ENCODE data around the gene CA6. TPM values are rescaled to one million over a fixed set of nuclear protein-coding genes. Genes with fewer than 3 reads are reported as not detected.

The CA6 gene
- total and polyA plus RNA-seq, 2 experiments from 2014 or later, result not detected

GRCh38 chr1:8969937-8970336 is 24.3 kb downstream of the CA6 start:
- Histone ChIP-seq H3K4me3 (no peak overlapping the region), H3K79me2 (ENCODE audit: insufficient read depth) (no peaks in the 10 kb centered on the region), H3K4me1 (ENCODE audit: insufficient read depth) (peaks cover 3% of the 10 kb centered on the region; the same call in 1 of the 2 replicates), H3K27me3 (replicated peaks; ENCODE audit: insufficient read depth) (no peaks in the 10 kb centered on the region), H3K4me2 (ENCODE audit: unreplicated experiment) (no peak overlapping the region), H3F3A (ENCODE audit: insufficient read depth) (no peaks in the 10 kb centered on the region), H3K36me3 (ENCODE audit: low read depth) (no peaks in the 10 kb centered on the region), H3K9ac (no peak overlapping the region), H2AFZ (no peak overlapping the region), H3K27ac (no peak overlapping the region), H3K9me2 (ENCODE audit: insufficient read depth) (no peaks in the 10 kb centered on the region), H4K20me1 (ENCODE audit: insufficient read depth) (no peaks in the 10 kb centered on the region), H3K9me3 (ENCODE audit: low read depth) (no peaks in the 10 kb centered on the region)
- no peak for TF ChIP-seq EZH2 (IDR thresholded peaks at IDR 0.05; ENCODE audit: insufficient read depth, poor library complexity, severe bottlenecking)
- no peak for TF ChIP-seq EZH2phosphoT487 (IDR thresholded peaks at IDR 0.05; ENCODE audit: insufficient read depth, low read depth)
- no peak for DNase-seq
- WGBS, 2 experiments (ENCODE audit: low coverage in 1 of 2, low lambda C conversion rate in 2 of 2, missing lambda C conversion rate in 2 of 2), result 82 to 84% methylated on average over 7 of the region's 7 CpGs
- in situ Hi-C loops (cut with MboI), result no loop called here

GRCh38 chr1:8970870-8971337 is 25.2 kb downstream of the CA6 start:
- no peak overlapping the region for H3K27ac ChIP-seq
- no peaks in the 10 kb centered on the region for H4K20me1 ChIP-seq (ENCODE audit: insufficient read depth)
- H3K79me2 ChIP-seq (ENCODE audit: insufficient read depth), result no peaks in the 10 kb centered on the region
- no peak for TF ChIP-seq EZH2phosphoT487 (IDR thresholded peaks at IDR 0.05; ENCODE audit: insufficient read depth, low read depth)
- no peak for TF ChIP-seq EZH2 (IDR thresholded peaks at IDR 0.05; ENCODE audit: insufficient read depth, poor library complexity, severe bottlenecking)
- no peaks in the 10 kb centered on the region for H3K36me3 ChIP-seq (ENCODE audit: low read depth)
- no peak overlapping the region for H3K4me3 ChIP-seq
- no peaks in the 10 kb centered on the region for H3K27me3 ChIP-seq (replicated peaks; ENCODE audit: insufficient read depth)
- H2AFZ ChIP-seq, result no peak overlapping the region
- no peaks in the 10 kb centered on the region for H3F3A ChIP-seq (ENCODE audit: insufficient read depth)
- H3K9me3 ChIP-seq (ENCODE audit: low read depth), result no peaks in the 10 kb centered on the region
- WGBS, 2 experiments (ENCODE audit: low coverage in 1 of 2, low lambda C conversion rate in 2 of 2, missing lambda C conversion rate in 2 of 2), result 62 to 68% methylated on average over 9 of the region's 9 CpGs
- H3K4me2 ChIP-seq (ENCODE audit: unreplicated experiment), result no peak overlapping the region
- H3K9ac ChIP-seq, result no peak overlapping the region
- no peaks in the 10 kb centered on the region for H3K9me2 ChIP-seq (ENCODE audit: insufficient read depth)
- in situ Hi-C loops (cut with MboI), result no loop called here
- no peaks in the 10 kb centered on the region for H3K4me1 ChIP-seq (ENCODE audit: insufficient read depth)
- no peak for DNase-seq

- Histone ChIP-seq H3K4me2 (ENCODE audit: unreplicated experiment) (no peak overlapping the region), H2AFZ (no peak overlapping the region), H4K20me1 (ENCODE audit: insufficient read depth) (no peaks in the 10 kb centered on the region), H3K9me3 (ENCODE audit: low read depth) (no peaks in the 10 kb centered on the region), H3K27ac (no peak overlapping the region), H3K4me3 (no peak overlapping the region), H3K9me2 (ENCODE audit: insufficient read depth) (no peaks in the 10 kb centered on the region), H3F3A (ENCODE audit: insufficient read depth) (no peaks in the 10 kb centered on the region), H3K27me3 (replicated peaks; ENCODE audit: insufficient read depth) (no peaks in the 10 kb centered on the region), H3K4me1 (ENCODE audit: insufficient read depth) (no peaks in the 10 kb centered on the region), H3K9ac (no peak overlapping the region), H3K36me3 (ENCODE audit: low read depth) (no peaks in the 10 kb centered on the region), H3K79me2 (ENCODE audit: insufficient read depth) (no peaks in the 10 kb centered on the region)
- in situ Hi-C loops (cut with MboI), result no loop called here
- TF ChIP-seq EZH2phosphoT487 (IDR thresholded peaks at IDR 0.05; ENCODE audit: insufficient read depth, low read depth) (no peak), EZH2 (IDR thresholded peaks at IDR 0.05; ENCODE audit: insufficient read depth, poor library complexity, severe bottlenecking) (no peak)
- no peak for DNase-seq
- WGBS, 2 experiments (ENCODE audit: low coverage in 1 of 2, low lambda C conversion rate in 2 of 2, missing lambda C conversion rate in 2 of 2), result 45 to 51% methylated on average over 7 of the region's 7 CpGs
Observed at GRCh38 chr1:8974551-8974950, 28.9 kb downstream of the CA6 start.

GRCh38 chr1:8976338-8976737 is 30.7 kb downstream of the CA6 start:
- no peaks in the 10 kb centered on the region for H3K79me2 ChIP-seq (ENCODE audit: insufficient read depth)
- H3K9me2 ChIP-seq (ENCODE audit: insufficient read depth), result no peaks in the 10 kb centered on the region
- no peak overlapping the region for H3K4me2 ChIP-seq (ENCODE audit: unreplicated experiment)
- no peaks in the 10 kb centered on the region for H3K36me3 ChIP-seq (ENCODE audit: low read depth)
- no peak overlapping the region for H3K4me3 ChIP-seq
- H4K20me1 ChIP-seq (ENCODE audit: insufficient read depth), result no peaks in the 10 kb centered on the region
- H3K27me3 ChIP-seq (replicated peaks; ENCODE audit: insufficient read depth), result no peaks in the 10 kb centered on the region
- no peak overlapping the region for H3K27ac ChIP-seq
- no peak overlapping the region for H3K9ac ChIP-seq
- H3K9me3 ChIP-seq (ENCODE audit: low read depth), result no peaks in the 10 kb centered on the region
- H2AFZ ChIP-seq, result no peak overlapping the region
- 67 to 68% methylated on average over 5 of the region's 5 CpGs for WGBS, 2 experiments (ENCODE audit: low coverage in 1 of 2, low lambda C conversion rate in 2 of 2, missing lambda C conversion rate in 2 of 2)
- in situ Hi-C loops (cut with MboI), result no loop called here
- DNase-seq, result no peak
- no peaks in the 10 kb centered on the region for H3K4me1 ChIP-seq (ENCODE audit: insufficient read depth)
- H3F3A ChIP-seq (ENCODE audit: insufficient read depth), result no peaks in the 10 kb centered on the region
- TF ChIP-seq EZH2 (IDR thresholded peaks at IDR 0.05; ENCODE audit: insufficient read depth, poor library complexity, severe bottlenecking), result no peak
- TF ChIP-seq EZH2phosphoT487 (IDR thresholded peaks at IDR 0.05; ENCODE audit: insufficient read depth, low read depth), result no peak
